Activated CD4-positive, alpha-beta T cell treated with anti-CD3 and anti-CD28 coated beads, Interleukin-2, amount 10 ng/mL, durations not matched to agents 7 days and 5 days (primary cell): Measurements from ENCODE around the gene KRTAP10-1. TPM values are rescaled to one million over a fixed set of nuclear protein-coding genes. Genes with fewer than 3 reads are reported as not detected.
"Not testable (repeated sequence)": the region's sequence is repeated elsewhere in the genome, so short reads cannot be mapped to it uniquely, and the experiment has no call there.

Source experiments
- CTCF ChIA-PET: fragments of 350-600 bp; sonication (Branson Sonifier 250); formaldehyde crosslinking; loops from one replicate; lab custom pipeline; 2021; ENCODE audit warnings: antibody characterized with exemption; lab: Charles Lee
- POLR2A ChIA-PET: fragments of 350-600 bp; sonication (Branson Sonifier 250); formaldehyde crosslinking; loops from one replicate; lab custom pipeline; 2021; ENCODE audit warnings: antibody characterized with exemption; lab: Charles Lee
- DNase-seq: peaks from one replicate; pipeline ENCODE4 v3.0.0-alpha.2; 2020
- H3K27ac Mint-ChIP-seq: one replicate; pipeline ENCODE4 v1.8.0; 2021; ENCODE audit warnings: mild to moderate bottlenecking, moderate library complexity, mixed read lengths
- H3K27me3 Mint-ChIP-seq: one replicate; pipeline ENCODE4 v1.8.0; 2021; ENCODE audit warnings: mixed read lengths
- H3K36me3 Mint-ChIP-seq: one replicate; pipeline ENCODE4 v1.8.0; 2021; ENCODE audit warnings: low read depth, mixed read lengths
- H3K4me1 Mint-ChIP-seq: one replicate; pipeline ENCODE4 v1.8.0; 2021; ENCODE audit warnings: mixed read lengths
- H3K4me3 Mint-ChIP-seq: one replicate; pipeline ENCODE4 v1.8.0; 2021; ENCODE audit warnings: mild to moderate bottlenecking, moderate library complexity, mixed read lengths
- H3K9me3 Mint-ChIP-seq: one replicate; pipeline ENCODE4 v1.8.0; 2021; ENCODE audit warnings: mixed read lengths
- total RNA-seq, 2 experiments: library from RNA; stranded (reverse); gene quantifications; one replicate each; pipeline ENCODE4 v1.2.3, GENCODE V29; 2021

KRTAP10-1 gene
- total RNA-seq, 2 experiments from 2014 or later = not detected

- Mint-ChIP-seq H3K27ac (peak overlapping the region; percentile 38), H3K4me1 (no peaks in the 10 kb centered on the region), H3K9me3 (peaks cover 24% of the 10 kb centered on the region), H3K27me3 (peaks cover 4% of the 10 kb centered on the region), H3K36me3 (peaks cover 4% of the 10 kb centered on the region), H3K4me3 (no peak overlapping the region)
- ChIA-PET CTCF (interaction anchor here (1.2 kb wide), 1 partner anchor 39 kb away, joined by 3 read pairs; no protein-coding TSS in a partner anchor), POLR2A (no interaction called here)
- no peak for DNase-seq
Observed at GRCh38 chr21:44575307-44576024, 35.5 kb upstream of the KRTAP10-1 start.

DNA sequence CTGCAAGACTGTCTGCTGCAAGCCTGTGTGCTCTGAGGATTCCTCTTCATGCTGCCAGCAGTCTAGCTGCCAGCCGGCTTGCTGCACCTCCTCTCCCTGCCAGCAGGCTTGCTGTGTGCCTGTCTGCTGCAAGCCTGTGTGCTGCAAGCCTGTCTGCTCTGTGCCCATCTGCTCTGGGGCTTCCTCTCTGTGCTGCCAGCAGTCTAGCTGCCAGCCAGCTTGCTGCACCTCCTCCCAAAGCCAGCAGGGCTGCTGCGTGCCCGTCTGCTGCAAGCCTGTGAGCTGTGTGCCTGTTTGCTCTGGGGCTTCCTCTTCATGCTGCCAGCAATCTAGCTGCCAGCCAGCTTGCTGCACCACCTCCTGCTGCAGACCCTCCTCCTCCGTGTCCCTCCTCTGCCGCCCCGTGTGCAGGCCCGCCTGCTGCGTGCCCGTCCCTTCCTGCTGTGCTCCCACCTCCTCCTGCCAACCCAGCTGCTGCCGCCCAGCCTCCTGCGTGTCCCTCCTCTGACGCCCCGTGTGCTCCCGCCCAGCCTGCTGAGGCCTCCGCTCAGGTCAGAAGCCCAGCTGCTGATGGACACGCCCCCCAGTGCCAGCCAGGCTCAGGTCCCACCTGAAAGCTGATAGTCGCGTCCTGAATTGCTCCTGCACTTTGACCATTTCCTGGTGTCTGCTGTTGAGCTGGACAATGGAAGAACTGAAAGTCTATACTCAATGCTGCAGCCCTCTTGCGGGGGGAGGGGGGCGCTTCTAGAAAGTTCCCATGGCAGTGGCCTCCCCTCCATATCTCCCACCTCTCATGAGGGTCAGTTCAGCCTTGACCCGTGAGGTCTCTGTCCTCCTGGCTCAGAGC is 34.7 kb upstream of the KRTAP10-1 start:
- Mint-ChIP-seq H3K36me3 (peaks cover 2% of the 10 kb centered on the region), H3K4me3 (no peak overlapping the region), H3K9me3 (peaks cover 24% of the 10 kb centered on the region), H3K4me1 (no peaks in the 10 kb centered on the region), H3K27ac (no peak overlapping the region), H3K27me3 (peaks cover 2% of the 10 kb centered on the region)
- CTCF ChIA-PET = interaction anchor here (1.2 to 1.3 kb wide), 2 partner anchors 21 to 38 kb away, joined by 3 to 4 read pairs; no protein-coding TSS in a partner anchor
- POLR2A ChIA-PET = no interaction called here
- DNase-seq = no peak

- H3K4me1 Mint-ChIP-seq, H3K27me3 Mint-ChIP-seq, H3K4me3 Mint-ChIP-seq, POLR2A ChIA-PET, H3K36me3 Mint-ChIP-seq, DNase-seq: not testable (repeated sequence)
- CTCF ChIA-PET = interaction anchor here (1.2 to 1.5 kb wide), 3 partner anchors 22 to 93 kb away, joined by 3 to 4 read pairs (median 4); partner anchors contain the start of gene KRTAP12-2
- peak within 1 kb of the TSS; percentile 62 for H3K27ac Mint-ChIP-seq
- H3K9me3 Mint-ChIP-seq = peaks cover 24% of the 10 kb centered on the region
Observed at GRCh38 chr21:44573630-44574456, 33.8 kb upstream of the KRTAP10-1 start, which contains the start of gene KRTAP10-4. Gene KRTAP10-4 (plus strand): TSS chr21:44573729. CDS start chr21:44573759, 30 bp downstream.

GRCh38 chr21:44572959-44573583 is 33.1 kb upstream of the KRTAP10-1 start:
- no peak for DNase-seq
- Mint-ChIP-seq H3K36me3 (peaks cover 2% of the 10 kb centered on the region), H3K27ac (peak overlapping the region; percentile 62), H3K27me3 (peaks cover 4% of the 10 kb centered on the region), H3K4me1 (no peaks in the 10 kb centered on the region), H3K4me3 (no peak overlapping the region), H3K9me3 (peaks cover 20% of the 10 kb centered on the region)
- ChIA-PET POLR2A (no interaction called here), CTCF (interaction anchor here (1.5 kb wide), 1 partner anchor 94 kb away, joined by 4 read pairs; the partner anchor contains the start of gene KRTAP12-2)

- H3K9me3 Mint-ChIP-seq = peaks cover 12% of the 10 kb centered on the region
Observed at GRCh38 chr21:44571844-44572782, 32.1 kb upstream of the KRTAP10-1 start.

DNA sequence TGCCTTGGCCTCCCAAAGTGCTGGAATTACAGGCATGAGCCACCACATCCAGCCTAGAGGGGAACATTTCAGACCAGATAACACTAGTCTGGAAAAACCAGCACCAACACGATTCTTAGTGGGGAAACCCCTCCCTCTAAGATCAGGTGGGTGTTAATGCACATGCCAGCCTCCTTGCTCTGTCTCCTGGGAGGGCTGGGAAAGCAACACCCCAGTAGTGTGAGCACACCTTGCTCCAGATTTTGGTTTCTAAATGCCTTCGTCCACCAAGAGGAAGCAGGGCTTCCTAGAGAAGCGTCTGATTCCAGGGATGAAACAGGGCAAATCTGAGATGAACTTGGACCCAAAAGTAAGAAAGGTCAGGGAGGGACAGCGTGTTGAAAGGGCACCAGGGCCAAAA is 31.3 kb upstream of the KRTAP10-1 start:
- H3K4me1 Mint-ChIP-seq = no peaks in the 10 kb centered on the region
- no peaks in the 10 kb centered on the region for H3K36me3 Mint-ChIP-seq
- ChIA-PET CTCF (no interaction called here), POLR2A (no interaction called here)
- H3K27me3 Mint-ChIP-seq = peaks cover 4% of the 10 kb centered on the region
- H3K27ac Mint-ChIP-seq = no peak overlapping the region
- H3K4me3 Mint-ChIP-seq = no peak overlapping the region
- peaks cover 8% of the 10 kb centered on the region for H3K9me3 Mint-ChIP-seq
- DNase-seq = no peak

More at GRCh38 chr21:44571844-44572782, 32.1 kb upstream of the KRTAP10-1 start:
- H3K27ac Mint-ChIP-seq = no peak overlapping the region
- POLR2A ChIA-PET = no interaction called here
- CTCF ChIA-PET = interaction anchor here (1.5 kb wide), 1 partner anchor 95 kb away, joined by 4 read pairs; the partner anchor contains the start of gene KRTAP12-2
- H3K4me3 Mint-ChIP-seq = no peak overlapping the region
- H3K27me3 Mint-ChIP-seq = peaks cover 4% of the 10 kb centered on the region
- no peak for DNase-seq
- no peaks in the 10 kb centered on the region for H3K4me1 Mint-ChIP-seq
- no peaks in the 10 kb centered on the region for H3K36me3 Mint-ChIP-seq

GRCh38 chr21:44569861-44570517 is 30.0 kb upstream of the KRTAP10-1 start:
- no peaks in the 10 kb centered on the region for H3K36me3 Mint-ChIP-seq
- POLR2A ChIA-PET = no interaction called here
- peaks cover 2% of the 10 kb centered on the region for H3K27me3 Mint-ChIP-seq
- H3K9me3 Mint-ChIP-seq = peaks cover 5% of the 10 kb centered on the region
- CTCF ChIA-PET = no interaction called here
- H3K4me3 Mint-ChIP-seq = no peak overlapping the region
- H3K27ac Mint-ChIP-seq = no peak overlapping the region
- peaks cover 6% of the 10 kb centered on the region for H3K4me1 Mint-ChIP-seq
- no peak for DNase-seq

DNA sequence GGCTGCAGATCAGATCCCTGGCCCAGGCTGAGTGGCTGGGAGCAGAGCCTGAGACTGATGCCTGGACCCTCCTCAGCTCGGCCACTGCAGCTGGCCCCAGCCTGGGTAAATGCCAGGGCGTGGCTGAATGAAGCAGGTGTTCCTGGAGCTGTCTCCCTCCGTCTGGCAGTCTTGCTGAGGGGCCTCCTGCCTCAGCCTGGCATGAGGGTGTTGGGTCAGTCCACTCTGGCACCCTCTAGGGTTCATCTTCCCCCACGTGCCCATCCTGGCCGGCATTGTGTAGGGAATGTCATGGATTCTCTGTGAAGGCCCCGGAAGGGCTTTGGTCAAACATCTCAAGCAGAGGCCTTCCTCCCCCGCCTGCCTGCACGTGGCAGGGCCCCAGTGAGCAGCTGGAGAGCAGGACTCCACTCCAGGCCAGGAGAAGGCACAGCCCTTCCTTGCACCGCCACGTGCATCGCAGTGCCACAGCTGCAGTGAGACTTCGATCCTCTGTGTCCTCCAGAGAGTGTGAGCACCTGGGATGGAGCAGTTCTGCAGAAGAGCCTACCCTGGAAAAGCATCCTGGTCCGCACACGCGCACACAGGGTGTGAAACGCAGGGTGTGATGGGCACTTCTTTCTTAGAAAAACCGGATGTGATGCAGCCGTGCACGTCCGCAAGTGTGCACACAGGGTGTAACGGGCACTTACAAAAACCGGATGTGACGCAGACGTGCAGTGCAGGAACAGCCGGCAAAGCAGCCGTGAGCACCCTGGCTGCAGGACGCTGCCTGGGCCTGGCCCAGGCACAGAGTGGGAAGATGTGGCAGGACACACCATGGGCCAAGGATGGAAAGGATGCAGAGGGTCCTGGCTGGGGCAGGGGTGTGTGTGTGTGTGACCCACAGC is 28.9 kb upstream of the KRTAP10-1 start:
- no peak overlapping the region for H3K4me3 Mint-ChIP-seq
- peaks cover 14% of the 10 kb centered on the region for H3K4me1 Mint-ChIP-seq
- H3K9me3 Mint-ChIP-seq = peaks cover 10% of the 10 kb centered on the region
- H3K27me3 Mint-ChIP-seq = peaks cover 2% of the 10 kb centered on the region
- ChIA-PET POLR2A (no interaction called here), CTCF (no interaction called here)
- H3K27ac Mint-ChIP-seq = peak overlapping the region; percentile 65
- DNase-seq = no peak
- no peaks in the 10 kb centered on the region for H3K36me3 Mint-ChIP-seq

DNA sequence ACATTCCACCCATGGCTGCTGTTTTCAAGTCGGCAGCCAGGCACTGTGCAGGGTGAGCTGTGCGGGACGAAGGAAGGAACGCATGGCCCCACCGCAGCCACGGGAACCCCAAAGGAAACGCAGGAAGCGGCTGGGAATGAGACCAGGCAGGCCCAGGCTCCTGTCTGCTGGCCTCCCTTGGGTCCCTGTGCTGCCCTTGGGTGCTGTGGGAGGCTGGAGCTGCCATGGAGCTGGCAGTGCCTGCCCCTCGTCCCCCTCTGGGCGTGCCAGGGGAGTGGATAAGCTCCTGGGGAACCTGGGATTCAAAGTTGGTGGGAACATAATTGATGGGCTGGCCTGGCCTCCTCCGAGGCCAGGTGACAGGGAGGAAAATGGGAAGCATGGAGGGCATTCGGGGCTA is 28.3 kb upstream of the KRTAP10-1 start:
- POLR2A ChIA-PET = no interaction called here

GRCh38 chr21:44567481-44568171 is 27.6 kb upstream of the KRTAP10-1 start:
- Mint-ChIP-seq H3K27ac (peak overlapping the region; percentile 70), H3K4me3 (no peak overlapping the region), H3K36me3 (peaks cover 2% of the 10 kb centered on the region), H3K4me1 (peaks cover 14% of the 10 kb centered on the region), H3K27me3 (peaks cover 2% of the 10 kb centered on the region), H3K9me3 (peaks cover 13% of the 10 kb centered on the region)
- POLR2A ChIA-PET = no interaction called here
- DNase-seq = no peak
- CTCF ChIA-PET = no interaction called here

More for the DNA sequence above, 28.3 kb upstream of the KRTAP10-1 start:
- H3K27ac Mint-ChIP-seq = no peak overlapping the region
- no peak overlapping the region for H3K4me3 Mint-ChIP-seq
- H3K27me3 Mint-ChIP-seq = peaks cover 2% of the 10 kb centered on the region
- CTCF ChIA-PET = no interaction called here
- H3K36me3 Mint-ChIP-seq = peaks cover 2% of the 10 kb centered on the region
- peaks cover 14% of the 10 kb centered on the region for H3K4me1 Mint-ChIP-seq
- H3K9me3 Mint-ChIP-seq = peaks cover 12% of the 10 kb centered on the region
- DNase-seq = no peak
